Activated CD4-positive, alpha-beta T cell treated with anti-CD3 and anti-CD28 coated beads, Interleukin-2, amount 10 ng/mL, durations not matched to agents 24 days and 14 days (primary cell): ENCODE results near the gene DYNC2H1. TPM values are rescaled to one million over a fixed set of nuclear protein-coding genes. Genes with fewer than 3 reads are reported as not detected.

Experiments used
- DNase-seq: peaks from one replicate; pipeline ENCODE4 v3.0.0; 2022
- H3K27ac Mint-ChIP-seq: one replicate; pipeline ENCODE4 v1.8.0; 2022; ENCODE audit warnings: mild to moderate bottlenecking, mixed read lengths
- H3K27me3 Mint-ChIP-seq: one replicate; pipeline ENCODE4 v1.8.0; 2022; ENCODE audit warnings: mixed read lengths
- H3K36me3 Mint-ChIP-seq: one replicate; pipeline ENCODE4 v1.8.0; 2022; ENCODE audit warnings: low read depth, mild to moderate bottlenecking, mixed read lengths
- H3K4me1 Mint-ChIP-seq: one replicate; pipeline ENCODE4 v1.8.0; 2021; ENCODE audit warnings: mixed read lengths
- H3K4me3 Mint-ChIP-seq: one replicate; pipeline ENCODE4 v1.8.0; 2022; ENCODE audit warnings: mild to moderate bottlenecking, moderate library complexity, mixed read lengths
- H3K9me3 Mint-ChIP-seq: one replicate; pipeline ENCODE4 v1.8.0; 2021; ENCODE audit warnings: mixed read lengths
- intact Hi-C: fragments of 100-400 bp; cut with micrococcal nuclease; formaldehyde crosslinking; loops from one replicate; pipeline ENCODE4 v1.15.1; 2023
- total RNA-seq: library from RNA; stranded (reverse); gene quantifications from 2 replicates; pipeline ENCODE4 v1.2.3, GENCODE V29; 2022

The DYNC2H1 gene
- total RNA-seq, 1 donor from 2014 or later, result 0.30 TPM

DNA sequence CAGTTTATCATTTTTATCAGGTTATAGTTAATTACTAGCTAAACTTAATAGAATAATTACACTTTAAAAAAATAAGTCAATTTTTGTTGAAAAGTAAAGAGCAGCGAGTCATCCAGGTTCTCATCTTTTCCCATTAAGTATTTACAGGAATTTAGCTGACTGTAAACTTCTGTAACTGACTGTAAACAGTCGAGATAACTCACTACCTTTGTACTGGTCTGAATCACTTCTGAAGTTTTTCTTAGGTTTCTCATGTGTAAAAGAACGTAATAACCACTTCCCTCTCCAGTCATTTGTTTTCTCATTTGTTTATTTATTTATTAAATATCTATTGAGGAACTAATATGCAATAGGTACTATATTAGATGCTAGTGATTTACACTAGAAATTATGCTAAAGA, 270.8 kb downstream of the DYNC2H1 start:
- no peak overlapping the region for H3K4me3 Mint-ChIP-seq
- intact Hi-C loops, result no loop called here
- DNase-seq, result no peak
- H3K9me3 Mint-ChIP-seq, result no peaks in the 10 kb centered on the region
- no peaks in the 10 kb centered on the region for H3K36me3 Mint-ChIP-seq
- H3K27me3 Mint-ChIP-seq, result no peaks in the 10 kb centered on the region
- H3K27ac Mint-ChIP-seq, result no peak overlapping the region
- H3K4me1 Mint-ChIP-seq, result peaks cover 2% of the 10 kb centered on the region

GRCh38 chr11:103384652-103385051, 275.4 kb downstream of the DYNC2H1 start:
- Mint-ChIP-seq H3K4me3 (no peak overlapping the region), H3K4me1 (peaks cover 2% of the 10 kb centered on the region), H3K36me3 (no peaks in the 10 kb centered on the region), H3K9me3 (no peaks in the 10 kb centered on the region), H3K27me3 (no peaks in the 10 kb centered on the region), H3K27ac (no peak overlapping the region)
- DNase-seq, result no peak
- intact Hi-C loops, result no loop called here

- Mint-ChIP-seq H3K4me3 (no peak overlapping the region), H3K36me3 (no peaks in the 10 kb centered on the region), H3K27ac (no peak overlapping the region), H3K27me3 (no peaks in the 10 kb centered on the region), H3K4me1 (no peaks in the 10 kb centered on the region), H3K9me3 (no peaks in the 10 kb centered on the region)
- DNase-seq, result no peak
- intact Hi-C loops, result no loop called here
These were observed 286.4 kb downstream of the DYNC2H1 start for GRCh38 chr11:103395612-103396011.

DNA sequence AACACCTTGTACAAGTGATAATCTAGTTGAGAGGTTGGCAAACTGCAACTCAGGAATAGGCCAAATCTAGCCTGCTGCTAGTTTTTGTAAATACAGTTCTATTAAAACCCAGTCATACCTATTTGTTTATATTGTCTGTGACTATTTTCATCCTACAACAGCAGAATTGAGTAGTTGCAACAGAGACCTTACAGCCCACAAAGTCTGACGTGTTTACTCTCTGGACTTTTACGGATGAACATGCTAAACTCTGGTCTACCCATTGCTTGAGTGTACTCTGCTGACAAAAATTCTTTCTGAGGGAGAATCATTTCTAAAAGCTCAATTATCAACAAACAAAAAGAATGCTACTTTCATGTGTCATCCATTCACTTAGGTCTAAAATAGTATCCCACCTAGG, 287.0 kb downstream of the DYNC2H1 start:
- intact Hi-C loops, result no loop called here
- Mint-ChIP-seq H3K27me3 (no peaks in the 10 kb centered on the region), H3K27ac (no peak overlapping the region), H3K9me3 (no peaks in the 10 kb centered on the region), H3K4me3 (no peak overlapping the region), H3K36me3 (no peaks in the 10 kb centered on the region), H3K4me1 (no peaks in the 10 kb centered on the region)
- no peak for DNase-seq

DNA sequence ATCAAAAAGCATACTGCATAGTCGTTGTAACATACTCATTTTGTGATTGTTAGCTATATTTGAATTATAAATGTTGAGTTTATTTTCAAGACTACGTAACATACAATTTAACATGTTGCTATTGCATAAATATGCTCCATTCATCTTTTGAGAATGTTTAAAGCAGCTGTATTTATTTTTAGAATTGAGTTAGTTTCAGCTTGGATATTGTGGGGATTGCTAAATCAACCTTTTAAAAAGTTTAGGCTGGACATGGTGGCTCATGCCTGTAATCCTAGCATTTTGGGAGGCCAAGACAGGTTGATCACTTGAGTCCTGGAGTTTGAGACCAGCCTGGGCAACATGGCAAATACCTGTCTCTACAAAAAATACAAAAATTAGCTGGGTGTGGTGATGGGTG, 288.1 kb downstream of the DYNC2H1 start:
- no peaks in the 10 kb centered on the region for H3K27me3 Mint-ChIP-seq
- H3K27ac Mint-ChIP-seq, result no peak overlapping the region
- no peak overlapping the region for H3K4me3 Mint-ChIP-seq
- intact Hi-C loops, result no loop called here
- no peaks in the 10 kb centered on the region for H3K9me3 Mint-ChIP-seq
- no peak for DNase-seq
- no peaks in the 10 kb centered on the region for H3K4me1 Mint-ChIP-seq
- no peaks in the 10 kb centered on the region for H3K36me3 Mint-ChIP-seq

DNA sequence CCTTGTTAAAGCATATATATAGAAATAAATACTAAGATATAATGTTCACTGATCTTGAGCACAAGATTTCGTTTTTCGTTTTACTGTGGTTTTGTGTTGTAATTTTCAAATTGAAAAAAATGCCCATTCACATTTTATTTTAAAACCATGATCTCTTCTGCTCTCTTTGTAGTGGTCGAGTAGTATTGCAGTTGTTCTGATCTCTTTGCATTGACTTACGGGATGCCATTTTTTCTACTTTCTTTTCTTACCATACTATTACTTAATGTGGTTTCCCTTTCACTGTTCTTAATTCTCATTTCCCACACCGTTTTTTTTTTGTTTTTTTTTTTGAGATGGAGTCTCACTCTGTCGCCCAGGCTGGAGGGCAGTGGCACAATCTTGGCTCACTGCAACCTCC, 289.6 kb downstream of the DYNC2H1 start:
- no peak for DNase-seq
- intact Hi-C loops, result no loop called here
- H3K27ac Mint-ChIP-seq, result no peak overlapping the region
- H3K27me3 Mint-ChIP-seq, result no peaks in the 10 kb centered on the region
- H3K4me1 Mint-ChIP-seq, result no peaks in the 10 kb centered on the region
- no peaks in the 10 kb centered on the region for H3K9me3 Mint-ChIP-seq
- H3K4me3 Mint-ChIP-seq, result no peak overlapping the region
- no peaks in the 10 kb centered on the region for H3K36me3 Mint-ChIP-seq

DNA sequence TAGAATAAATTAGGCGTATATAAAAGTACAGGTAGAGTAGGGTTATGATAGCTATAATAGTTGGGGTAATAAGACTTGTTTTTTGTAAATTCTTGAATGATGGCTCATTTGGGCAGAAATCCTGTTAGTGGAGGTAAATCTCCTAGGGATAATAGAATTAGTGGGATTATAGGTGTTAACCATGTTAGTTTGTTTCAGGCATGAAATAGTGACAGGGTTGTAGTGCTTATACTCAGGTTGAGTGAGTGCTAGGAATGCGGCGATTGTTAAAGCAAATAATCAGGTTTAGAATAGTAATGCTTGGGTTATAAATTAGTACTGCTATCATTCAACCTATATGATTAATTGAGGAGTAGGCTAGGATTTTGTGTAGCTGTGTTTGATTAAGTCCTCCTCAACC, 297.1 kb downstream of the DYNC2H1 start:
- no peaks in the 10 kb centered on the region for H3K4me1 Mint-ChIP-seq
- no peaks in the 10 kb centered on the region for H3K36me3 Mint-ChIP-seq
- no peak overlapping the region for H3K27ac Mint-ChIP-seq
- intact Hi-C loops, result no loop called here
- H3K27me3 Mint-ChIP-seq, result no peaks in the 10 kb centered on the region
- no peaks in the 10 kb centered on the region for H3K9me3 Mint-ChIP-seq
- no peak for DNase-seq
- H3K4me3 Mint-ChIP-seq, result no peak overlapping the region

GRCh38 chr11:103407641-103408040, 298.4 kb downstream of the DYNC2H1 start:
- no peak for DNase-seq
- Mint-ChIP-seq H3K27ac (no peak overlapping the region), H3K27me3 (no peaks in the 10 kb centered on the region), H3K9me3 (no peaks in the 10 kb centered on the region), H3K4me3 (no peak overlapping the region), H3K4me1 (no peaks in the 10 kb centered on the region), H3K36me3 (no peaks in the 10 kb centered on the region)
- intact Hi-C loops, result no loop called here

GRCh38 chr11:103413266-103413888, 304.2 kb downstream of the DYNC2H1 start:
- Mint-ChIP-seq H3K4me3 (no peak overlapping the region), H3K27ac (no peak overlapping the region), H3K9me3 (peaks cover 3% of the 10 kb centered on the region), H3K4me1 (no peaks in the 10 kb centered on the region), H3K27me3 (no peaks in the 10 kb centered on the region), H3K36me3 (no peaks in the 10 kb centered on the region)
- DNase-seq, result no peak
- intact Hi-C loops, result no loop called here

- Mint-ChIP-seq H3K27me3 (no peaks in the 10 kb centered on the region), H3K4me3 (no peak overlapping the region), H3K4me1 (no peaks in the 10 kb centered on the region), H3K36me3 (no peaks in the 10 kb centered on the region), H3K9me3 (peaks cover 7% of the 10 kb centered on the region), H3K27ac (no peak overlapping the region)
- no peak for DNase-seq
- intact Hi-C loops, result no loop called here
These were observed 308.8 kb downstream of the DYNC2H1 start for GRCh38 chr11:103418014-103418413.

GRCh38 chr11:103420593-103420992, 311.4 kb downstream of the DYNC2H1 start:
- H3K36me3 Mint-ChIP-seq, result no peaks in the 10 kb centered on the region
- H3K27me3 Mint-ChIP-seq, result no peaks in the 10 kb centered on the region
- intact Hi-C loops, result no loop called here
- H3K4me1 Mint-ChIP-seq, result no peaks in the 10 kb centered on the region
- no peak for DNase-seq
- H3K27ac Mint-ChIP-seq, result no peak overlapping the region
- H3K9me3 Mint-ChIP-seq, result peaks cover 7% of the 10 kb centered on the region
- no peak overlapping the region for H3K4me3 Mint-ChIP-seq

DNA sequence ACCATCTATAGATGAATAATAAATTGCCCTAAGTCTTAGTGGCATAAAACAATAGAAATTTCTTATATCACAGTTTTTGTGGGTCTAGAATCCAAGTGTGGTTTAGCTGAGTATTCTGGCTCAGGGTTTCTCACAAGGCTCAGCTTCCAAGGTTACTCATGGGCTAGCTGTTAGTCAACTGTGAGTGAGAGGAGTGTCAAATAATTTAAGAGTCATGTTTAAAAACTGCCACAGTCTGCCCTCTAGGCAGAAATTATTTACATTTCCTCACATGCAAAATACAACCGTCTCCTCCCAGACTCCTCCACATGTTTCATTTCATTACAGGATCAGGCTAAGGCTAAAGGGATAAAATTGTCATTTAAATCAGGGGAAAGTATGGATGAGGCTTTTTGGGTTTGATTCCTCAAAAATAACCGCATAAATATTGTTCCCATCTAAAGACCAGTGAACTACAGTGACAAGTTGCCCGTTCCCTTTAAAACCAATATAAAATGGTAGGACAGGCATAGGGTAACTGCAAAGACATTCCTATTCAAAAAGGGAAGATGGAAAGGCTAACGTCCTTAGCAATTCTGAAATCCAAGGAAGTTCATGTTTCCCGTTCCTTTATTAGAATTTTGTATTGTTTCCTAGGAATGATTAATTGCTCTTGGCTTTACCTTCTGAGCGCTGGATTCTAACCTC, 324.3 kb downstream of the DYNC2H1 start:
- H3K36me3 Mint-ChIP-seq, result no peaks in the 10 kb centered on the region
- no peaks in the 10 kb centered on the region for H3K27me3 Mint-ChIP-seq
- no peak overlapping the region for H3K4me3 Mint-ChIP-seq
- intact Hi-C loops, result no loop called here
- no peak overlapping the region for H3K27ac Mint-ChIP-seq
- H3K9me3 Mint-ChIP-seq, result no peaks in the 10 kb centered on the region
- H3K4me1 Mint-ChIP-seq, result no peaks in the 10 kb centered on the region
- DNase-seq, result no peak

- intact Hi-C loops, result no loop called here
- no peak overlapping the region for H3K27ac Mint-ChIP-seq
- no peak for DNase-seq
- H3K9me3 Mint-ChIP-seq, result no peaks in the 10 kb centered on the region
- H3K4me1 Mint-ChIP-seq, result no peaks in the 10 kb centered on the region
- no peaks in the 10 kb centered on the region for H3K27me3 Mint-ChIP-seq
- H3K36me3 Mint-ChIP-seq, result no peaks in the 10 kb centered on the region
- H3K4me3 Mint-ChIP-seq, result no peak overlapping the region
These were observed 324.8 kb downstream of the DYNC2H1 start for GRCh38 chr11:103434073-103434411.

- no peaks in the 10 kb centered on the region for H3K4me1 Mint-ChIP-seq
- no peaks in the 10 kb centered on the region for H3K9me3 Mint-ChIP-seq
- intact Hi-C loops, result no loop called here
- no peaks in the 10 kb centered on the region for H3K36me3 Mint-ChIP-seq
- no peak overlapping the region for H3K27ac Mint-ChIP-seq
- DNase-seq, result no peak
- no peaks in the 10 kb centered on the region for H3K27me3 Mint-ChIP-seq
- no peak overlapping the region for H3K4me3 Mint-ChIP-seq
These were observed 327.0 kb downstream of the DYNC2H1 start for GRCh38 chr11:103436131-103436770.
